Stimulated activated memory B cell treated with anti-CD40 and anti-IgM and Interleukin-4, amounts not matched to agents 10 μg/mL and 1 μg/mL and 100 μg/mL, for 72 hours (primary cell): ENCODE measurements around the gene DPRX.

Experiments used
- ATAC-seq: fragments of 150-1000 bp; cut with Tn5 transposase; 2 replicates; pipeline ENCODE4 v1.10.0; 2021
- H3K27ac Mint-ChIP-seq: one replicate; pipeline ENCODE4 v1.8.0; 2022; ENCODE audit warnings: mild to moderate bottlenecking, mixed read lengths
- H3K27me3 Mint-ChIP-seq: one replicate; pipeline ENCODE4 v1.8.0; 2022; ENCODE audit warnings: mixed read lengths
- H3K36me3 Mint-ChIP-seq: one replicate; pipeline ENCODE4 v1.8.0; 2022; ENCODE audit warnings: mixed read lengths
- H3K4me1 Mint-ChIP-seq: one replicate; pipeline ENCODE4 v1.8.0; 2022; ENCODE audit warnings: mixed read lengths
- H3K4me3 Mint-ChIP-seq: one replicate; pipeline ENCODE4 v1.8.0; 2022; ENCODE audit warnings: mild to moderate bottlenecking, moderate library complexity, mixed read lengths
- H3K9me3 Mint-ChIP-seq: one replicate; pipeline ENCODE4 v1.8.0; 2022; ENCODE audit warnings: mixed read lengths

DPRX gene

GRCh38 chr19:53626486-53626885, 5.3 kb upstream of the DPRX start:
- Mint-ChIP-seq H3K27me3 (no peaks in the 10 kb centered on the region), H3K4me3 (no peak overlapping the region), H3K27ac (no peak overlapping the region), H3K36me3 (no peaks in the 10 kb centered on the region), H3K9me3 (no peaks in the 10 kb centered on the region), H3K4me1 (no peaks in the 10 kb centered on the region)
- ATAC-seq = no peak

GRCh38 chr19:53626976-53627375, 4.8 kb upstream of the DPRX start:
- H3K4me3 Mint-ChIP-seq = no peak overlapping the region
- no peaks in the 10 kb centered on the region for H3K36me3 Mint-ChIP-seq
- peaks cover 4% of the 10 kb centered on the region for H3K9me3 Mint-ChIP-seq
- H3K27ac Mint-ChIP-seq = no peak overlapping the region
- no peaks in the 10 kb centered on the region for H3K27me3 Mint-ChIP-seq
- no peaks in the 10 kb centered on the region for H3K4me1 Mint-ChIP-seq
- no peak for ATAC-seq

- Mint-ChIP-seq H3K36me3 (no peaks in the 10 kb centered on the region), H3K4me1 (no peaks in the 10 kb centered on the region), H3K27ac (no peak overlapping the region), H3K9me3 (peaks cover 13% of the 10 kb centered on the region), H3K4me3 (no peak overlapping the region), H3K27me3 (no peaks in the 10 kb centered on the region)
- no peak for ATAC-seq
These were observed 3.0 kb downstream of the DPRX start for GRCh38 chr19:53634768-53635167.

GRCh38 chr19:53639471-53639870, 7.7 kb downstream of the DPRX start:
- ATAC-seq = no peak
- Mint-ChIP-seq H3K4me1 (no peaks in the 10 kb centered on the region), H3K27me3 (no peaks in the 10 kb centered on the region), H3K27ac (no peak overlapping the region), H3K4me3 (no peak overlapping the region), H3K36me3 (no peaks in the 10 kb centered on the region), H3K9me3 (peaks cover 14% of the 10 kb centered on the region)

- Mint-ChIP-seq H3K4me1 (no peaks in the 10 kb centered on the region), H3K4me3 (no peak overlapping the region), H3K27me3 (no peaks in the 10 kb centered on the region), H3K27ac (no peak overlapping the region), H3K36me3 (no peaks in the 10 kb centered on the region), H3K9me3 (peaks cover 11% of the 10 kb centered on the region)
- no peak for ATAC-seq
These were observed 10.7 kb downstream of the DPRX start for GRCh38 chr19:53642381-53643099.

GRCh38 chr19:53644061-53644816, 12.4 kb downstream of the DPRX start:
- Mint-ChIP-seq H3K4me1 (no peaks in the 10 kb centered on the region), H3K27ac (no peak overlapping the region), H3K9me3 (peaks cover 11% of the 10 kb centered on the region), H3K4me3 (no peak overlapping the region), H3K36me3 (no peaks in the 10 kb centered on the region), H3K27me3 (no peaks in the 10 kb centered on the region)
- no peak for ATAC-seq

- H3K36me3 Mint-ChIP-seq = no peaks in the 10 kb centered on the region
- H3K27ac Mint-ChIP-seq = no peak overlapping the region
- H3K4me3 Mint-ChIP-seq = no peak overlapping the region
- H3K4me1 Mint-ChIP-seq = no peaks in the 10 kb centered on the region
- no peak for ATAC-seq
- H3K9me3 Mint-ChIP-seq = peaks cover 10% of the 10 kb centered on the region
- no peaks in the 10 kb centered on the region for H3K27me3 Mint-ChIP-seq
These were observed 14.3 kb downstream of the DPRX start for GRCh38 chr19:53646144-53646543.

GRCh38 chr19:53647350-53647749, 15.6 kb downstream of the DPRX start:
- Mint-ChIP-seq H3K4me3 (no peak overlapping the region), H3K4me1 (no peaks in the 10 kb centered on the region), H3K27ac (no peak overlapping the region), H3K9me3 (peaks cover 10% of the 10 kb centered on the region), H3K36me3 (no peaks in the 10 kb centered on the region), H3K27me3 (no peaks in the 10 kb centered on the region)
- no peak for ATAC-seq

GRCh38 chr19:53647792-53648191, 16.0 kb downstream of the DPRX start:
- H3K4me3 Mint-ChIP-seq = no peak overlapping the region
- H3K4me1 Mint-ChIP-seq = no peaks in the 10 kb centered on the region
- no peaks in the 10 kb centered on the region for H3K36me3 Mint-ChIP-seq
- peaks cover 7% of the 10 kb centered on the region for H3K9me3 Mint-ChIP-seq
- H3K27ac Mint-ChIP-seq = no peak overlapping the region
- no peak for ATAC-seq
- H3K27me3 Mint-ChIP-seq = no peaks in the 10 kb centered on the region

- no peak for ATAC-seq
- Mint-ChIP-seq H3K27ac (no peak overlapping the region), H3K36me3 (no peaks in the 10 kb centered on the region), H3K4me1 (no peaks in the 10 kb centered on the region), H3K9me3 (peaks cover 6% of the 10 kb centered on the region), H3K4me3 (no peak overlapping the region), H3K27me3 (no peaks in the 10 kb centered on the region)
These were observed 18.2 kb downstream of the DPRX start for GRCh38 chr19:53649746-53650593.

- Mint-ChIP-seq H3K4me1 (no peaks in the 10 kb centered on the region), H3K27ac (no peak overlapping the region), H3K36me3 (no peaks in the 10 kb centered on the region), H3K4me3 (no peak overlapping the region), H3K9me3 (peaks cover 11% of the 10 kb centered on the region), H3K27me3 (no peaks in the 10 kb centered on the region)
- no peak for ATAC-seq
These were observed 20.7 kb downstream of the DPRX start for GRCh38 chr19:53652476-53652875.

GRCh38 chr19:53655042-53655665, 23.4 kb downstream of the DPRX start:
- no peaks in the 10 kb centered on the region for H3K36me3 Mint-ChIP-seq
- no peaks in the 10 kb centered on the region for H3K27me3 Mint-ChIP-seq
- H3K27ac Mint-ChIP-seq = no peak overlapping the region
- H3K4me3 Mint-ChIP-seq = no peak overlapping the region
- H3K9me3 Mint-ChIP-seq = peaks cover 11% of the 10 kb centered on the region
- H3K4me1 Mint-ChIP-seq = no peaks in the 10 kb centered on the region
- no peak for ATAC-seq

- Mint-ChIP-seq H3K9me3 (peaks cover 13% of the 10 kb centered on the region), H3K4me3 (no peak overlapping the region), H3K36me3 (no peaks in the 10 kb centered on the region), H3K4me1 (no peaks in the 10 kb centered on the region), H3K27me3 (no peaks in the 10 kb centered on the region), H3K27ac (no peak overlapping the region)
- no peak for ATAC-seq
These were observed 25.5 kb downstream of the DPRX start for GRCh38 chr19:53657330-53657729.

- no peak overlapping the region for H3K4me3 Mint-ChIP-seq
- H3K27me3 Mint-ChIP-seq = no peaks in the 10 kb centered on the region
- no peak for ATAC-seq
- no peaks in the 10 kb centered on the region for H3K36me3 Mint-ChIP-seq
- no peak overlapping the region for H3K27ac Mint-ChIP-seq
- no peaks in the 10 kb centered on the region for H3K4me1 Mint-ChIP-seq
- peaks cover 13% of the 10 kb centered on the region for H3K9me3 Mint-ChIP-seq
These were observed 26.0 kb downstream of the DPRX start for GRCh38 chr19:53657778-53658177.

- H3K4me1 Mint-ChIP-seq = no peaks in the 10 kb centered on the region
- H3K4me3 Mint-ChIP-seq = no peak overlapping the region
These were observed 27.5 kb downstream of the DPRX start for GRCh38 chr19:53659292-53659691.

More at GRCh38 chr19:53659292-53659691, 27.5 kb downstream of the DPRX start:
- ATAC-seq = no peak
- Mint-ChIP-seq H3K9me3 (peaks cover 17% of the 10 kb centered on the region), H3K27ac (no peak overlapping the region), H3K36me3 (no peaks in the 10 kb centered on the region), H3K27me3 (no peaks in the 10 kb centered on the region)
